OCI-LY1 (cell line): ENCODE results near the gene MCF2L2.
"Not testable (repeated sequence)": the region's sequence is repeated elsewhere in the genome, so short reads cannot be mapped to it uniquely, and the experiment has no call there.

Experiments
- H2AFZ ChIP-seq: fragments of 200-600 bp; sonication (generic), shearing (Covaris generic); 2 replicates; pipeline ENCODE4 v1.6.0; 2014; ENCODE audit warnings: antibody characterized with exemption, mild to moderate bottlenecking, low read length
- H3F3A ChIP-seq: fragments of 200-600 bp; sonication (generic), shearing (Covaris generic); 2 replicates; pipeline ENCODE4 v1.6.0; 2014; ENCODE audit warnings: mild to moderate bottlenecking, antibody characterized with exemption, low read length, moderate library complexity; ENCODE audit not compliant: insufficient read depth
- H3K27ac ChIP-seq: fragments of 200-600 bp; sonication (generic); 2 replicates; pipeline ENCODE4 v1.5.1; 2014; ENCODE audit warnings: low read length, mixed run types, mild to moderate bottlenecking, low read depth; ENCODE audit not compliant: poor library complexity, severe bottlenecking
- H3K27me3 ChIP-seq: fragments of 200-600 bp; sonication (generic); 2 replicates; pipeline ENCODE4 v1.6.0; 2014; ENCODE audit warnings: antibody characterized with exemption, mild to moderate bottlenecking, low read length, moderate library complexity; ENCODE audit not compliant: insufficient read depth
- H3K36me3 ChIP-seq: fragments of 200-600 bp; sonication (generic); 2 replicates; pipeline ENCODE4 v1.6.1; 2014; ENCODE audit warnings: mild to moderate bottlenecking, antibody characterized with exemption, low read length, moderate library complexity, mixed read lengths; ENCODE audit not compliant: insufficient read depth
- H3K4me1 ChIP-seq: fragments of 200-600 bp; sonication (generic); 2 replicates; pipeline ENCODE4 v1.5.1; 2014; ENCODE audit warnings: mild to moderate bottlenecking, low read length, moderate library complexity; ENCODE audit not compliant: insufficient read depth, severe bottlenecking
- H3K4me2 ChIP-seq: fragments of 200-600 bp; sonication (generic), shearing (Covaris generic); 2 replicates; pipeline ENCODE4 v1.6.1; 2014; ENCODE audit warnings: low read length
- H3K4me3 ChIP-seq: fragments of 200-600 bp; sonication (generic); 2 replicates; pipeline ENCODE4 v1.5.1; 2014; ENCODE audit warnings: low read length, low read depth, mild to moderate bottlenecking, mixed read lengths; ENCODE audit not compliant: poor library complexity, severe bottlenecking
- H3K79me2 ChIP-seq: fragments of 200-600 bp; shearing (Covaris generic); 2 replicates; pipeline ENCODE4 v1.6.1; 2016; ENCODE audit warnings: mixed run types, low read length, mixed read lengths; ENCODE audit not compliant: insufficient read depth
- H3K9ac ChIP-seq: fragments of 200-600 bp; sonication (generic), shearing (Covaris generic); 2 replicates; pipeline ENCODE4 v1.6.1; 2014; ENCODE audit warnings: mild to moderate bottlenecking, low read length, mixed read lengths
- H3K9me2 ChIP-seq: fragments of 200-600 bp; sonication (generic), shearing (Covaris generic); 2 replicates; pipeline ENCODE4 v1.6.1; 2014; ENCODE audit warnings: low read depth, mild to moderate bottlenecking, low read length, mixed read lengths
- H3K9me3 ChIP-seq: fragments of 200-600 bp; shearing (Covaris generic); 2 replicates; pipeline ENCODE4 v1.6.1; 2014; ENCODE audit warnings: low read length, mixed read lengths
- H4K20me1 ChIP-seq: fragments of 200-600 bp; sonication (generic), shearing (Covaris generic); 2 replicates; pipeline ENCODE4 v1.6.0; 2016; ENCODE audit warnings: mild to moderate bottlenecking, low read length; ENCODE audit not compliant: insufficient read depth
- CTCF ChIP-seq: fragments of 200-600 bp; sonication (generic), shearing (Covaris generic); IDR thresholded peaks from 2 replicates; pipeline ENCODE4 v1.5.1; 2017; ENCODE audit warnings: mild to moderate bottlenecking, antibody characterized with exemption, low read length, moderate library complexity, mixed read lengths
- EZH2 ChIP-seq: fragments of 200-600 bp; sonication (generic), shearing (Covaris generic); IDR thresholded peaks from 2 replicates; pipeline ENCODE4 v1.8.0; 2017; ENCODE audit warnings: borderline replicate concordance, mixed run types, mild to moderate bottlenecking, antibody characterized with exemption, low read length, moderate library complexity, mixed read lengths

Gene MCF2L2

GRCh38 chr3:183230826-183231225, 197.6 kb downstream of the MCF2L2 start:
- no peaks in the 10 kb centered on the region; the same call in 1 of the 2 replicates for H3K27me3 ChIP-seq
- H3K9me3 ChIP-seq = 0 out of 2 replicates have a peak, but pooled peaks cover 4% of the 10 kb centered on the region
- H3K36me3 ChIP-seq = no peaks in the 10 kb centered on the region
- no peaks in the 10 kb centered on the region for H3K4me1 ChIP-seq
- no peaks in the 10 kb centered on the region for H3K79me2 ChIP-seq
- no peak overlapping the region for H3K4me3 ChIP-seq
- no peaks in the 10 kb centered on the region for H4K20me1 ChIP-seq
- H3K27ac ChIP-seq = no peak overlapping the region
- no peak overlapping the region for H2AFZ ChIP-seq
- no peak for TF ChIP-seq CTCF
- no peak for TF ChIP-seq EZH2
- no peaks in the 10 kb centered on the region for H3K9me2 ChIP-seq
- H3F3A ChIP-seq = no peaks in the 10 kb centered on the region
- no peak overlapping the region for H3K9ac ChIP-seq
- H3K4me2 ChIP-seq = no peak overlapping the region

DNA sequence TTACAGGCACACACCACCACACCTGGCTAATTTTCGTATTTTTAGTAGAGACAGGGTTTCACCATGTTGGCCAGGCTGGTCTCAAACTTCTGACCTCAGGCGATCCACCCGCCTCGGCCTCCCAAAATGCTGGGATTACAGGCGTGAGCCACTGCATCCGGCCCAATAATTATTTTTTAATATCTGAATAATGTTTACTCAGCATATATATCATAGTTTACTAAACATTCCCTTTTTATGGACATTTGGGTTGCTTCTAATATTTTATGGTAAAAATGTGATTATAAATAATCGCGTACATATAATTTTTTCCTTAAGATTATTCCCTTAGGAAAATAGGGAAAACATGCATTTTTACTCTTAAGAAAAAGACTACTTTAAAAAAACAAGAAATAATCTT, 198.2 kb downstream of the MCF2L2 start:
- H3K9me2 ChIP-seq, H3K9me3 ChIP-seq, H4K20me1 ChIP-seq, H3K4me2 ChIP-seq, H3K4me1 ChIP-seq, H3K9ac ChIP-seq, H3K4me3 ChIP-seq, H3K27ac ChIP-seq, H3K27me3 ChIP-seq, H2AFZ ChIP-seq, H3F3A ChIP-seq, H3K36me3 ChIP-seq, H3K79me2 ChIP-seq: not testable (repeated sequence)

DNA sequence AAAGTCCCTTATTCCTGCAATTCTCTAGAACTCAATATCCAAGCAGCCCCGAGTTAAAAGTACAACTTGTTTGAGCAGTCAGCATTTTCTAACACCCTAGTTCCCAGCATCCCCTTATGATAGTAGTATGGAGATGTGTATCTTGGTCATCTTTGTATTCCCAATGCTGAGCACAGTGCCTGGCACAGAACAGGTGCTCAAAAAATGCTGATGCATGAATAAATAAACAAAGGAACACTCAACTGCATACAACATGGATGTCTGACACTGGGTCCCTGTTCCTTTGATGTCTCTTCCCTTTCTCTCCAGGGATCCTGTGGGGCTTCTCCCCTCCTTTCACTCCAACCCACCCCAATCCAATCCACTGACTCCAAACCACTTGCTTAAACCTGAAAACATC, 199.2 kb downstream of the MCF2L2 start:
- Histone ChIP-seq H3K79me2 (no peaks in the 10 kb centered on the region), H3K9me2 (no peaks in the 10 kb centered on the region), H4K20me1 (no peaks in the 10 kb centered on the region)

More for the DNA sequence above, 199.2 kb downstream of the MCF2L2 start:
- H3K4me3 ChIP-seq = no peak overlapping the region
- H3K36me3 ChIP-seq = no peaks in the 10 kb centered on the region
- H3K4me2 ChIP-seq = no peak overlapping the region
- no peak for TF ChIP-seq EZH2
- no peak for TF ChIP-seq CTCF
- no peaks in the 10 kb centered on the region for H3F3A ChIP-seq
- no peak overlapping the region for H3K27ac ChIP-seq
- no peaks in the 10 kb centered on the region; the same call in 1 of the 2 replicates for H3K27me3 ChIP-seq
- no peak overlapping the region for H3K9ac ChIP-seq
- no peaks in the 10 kb centered on the region for H3K4me1 ChIP-seq
- H2AFZ ChIP-seq = no peak overlapping the region
- H3K9me3 ChIP-seq = 0 out of 2 replicates have a peak, but pooled peaks cover 3% of the 10 kb centered on the region
